ENCODE data around the gene ROBO4. TPM values are rescaled to one million over a fixed set of nuclear protein-coding genes. Genes with fewer than 3 reads are reported as not detected.

ROBO4 gene
- total RNA-seq, 6 experiments from 2014 or later: 3.6 to 18.8 (median 9.0) TPM

DNA sequence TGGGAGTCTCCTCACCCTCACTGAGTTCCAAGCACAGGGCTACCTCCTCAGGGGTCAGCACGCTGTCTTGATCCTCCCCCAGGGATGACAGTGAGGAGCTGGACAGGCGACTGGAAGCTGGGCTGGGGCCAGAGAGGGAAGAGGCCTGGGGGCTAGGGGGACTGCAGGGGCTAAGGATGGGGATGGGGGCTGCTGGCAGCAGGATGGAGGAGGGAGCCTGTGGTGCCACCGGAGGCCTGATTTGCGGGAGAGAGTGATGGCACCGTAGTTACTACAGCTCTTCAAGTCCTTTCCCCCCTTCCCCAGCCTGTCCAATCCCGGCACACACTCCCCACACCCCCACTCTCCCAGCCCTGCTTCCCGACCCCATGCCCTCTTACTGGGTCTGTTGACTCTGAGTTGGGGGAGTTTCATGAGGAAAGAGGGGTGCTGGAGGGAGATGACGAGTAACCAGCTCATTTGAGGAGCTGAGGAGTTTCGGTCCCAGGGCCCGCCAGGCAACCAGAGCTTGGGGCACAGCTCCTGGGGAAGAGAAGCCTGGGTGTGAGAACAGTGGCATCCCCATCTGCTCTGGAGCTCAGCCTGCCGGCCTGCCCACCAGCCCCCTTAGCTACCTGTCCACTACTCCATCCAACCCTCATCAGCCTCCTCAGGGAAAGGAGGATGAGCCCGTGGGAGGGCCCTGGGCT is 10.5 kb downstream of the ROBO4 start:
- Histone ChIP-seq H3K36me3 (no peaks in the 10 kb centered on the region), H3K4me3 (no peak overlapping the region), H3K27ac (no peak overlapping the region), H3K9me3 (no peaks in the 10 kb centered on the region), H3K4me1 (peaks cover 0 to 10% (median 4%) of the 10 kb centered on the region in 4 donors), H3K27me3 (no peaks in the 10 kb centered on the region)
- no peak for TF ChIP-seq POLR2A (IDR thresholded peaks at IDR 0.05)
- TF ChIP-seq, protein P1, sequence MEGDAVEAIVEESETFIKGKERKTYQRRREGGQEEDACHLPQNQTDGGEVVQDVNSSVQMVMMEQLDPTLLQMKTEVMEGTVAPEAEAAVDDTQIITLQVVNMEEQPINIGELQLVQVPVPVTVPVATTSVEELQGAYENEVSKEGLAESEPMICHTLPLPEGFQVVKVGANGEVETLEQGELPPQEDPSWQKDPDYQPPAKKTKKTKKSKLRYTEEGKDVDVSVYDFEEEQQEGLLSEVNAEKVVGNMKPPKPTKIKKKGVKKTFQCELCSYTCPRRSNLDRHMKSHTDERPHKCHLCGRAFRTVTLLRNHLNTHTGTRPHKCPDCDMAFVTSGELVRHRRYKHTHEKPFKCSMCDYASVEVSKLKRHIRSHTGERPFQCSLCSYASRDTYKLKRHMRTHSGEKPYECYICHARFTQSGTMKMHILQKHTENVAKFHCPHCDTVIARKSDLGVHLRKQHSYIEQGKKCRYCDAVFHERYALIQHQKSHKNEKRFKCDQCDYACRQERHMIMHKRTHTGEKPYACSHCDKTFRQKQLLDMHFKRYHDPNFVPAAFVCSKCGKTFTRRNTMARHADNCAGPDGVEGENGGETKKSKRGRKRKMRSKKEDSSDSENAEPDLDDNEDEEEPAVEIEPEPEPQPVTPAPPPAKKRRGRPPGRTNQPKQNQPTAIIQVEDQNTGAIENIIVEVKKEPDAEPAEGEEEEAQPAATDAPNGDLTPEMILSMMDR (IDR thresholded peaks at IDR 0.05): no peak
- intact Hi-C loops (cut with DNase I): no loop called here
- ATAC-seq (no peak), DNase-seq (no peak)
- WGBS (ENCODE audit: insufficient coverage, low coverage, low lambda C conversion rate, missing lambda C conversion rate): 40% methylated on average over 1 of the region's 12 CpGs

DNA sequence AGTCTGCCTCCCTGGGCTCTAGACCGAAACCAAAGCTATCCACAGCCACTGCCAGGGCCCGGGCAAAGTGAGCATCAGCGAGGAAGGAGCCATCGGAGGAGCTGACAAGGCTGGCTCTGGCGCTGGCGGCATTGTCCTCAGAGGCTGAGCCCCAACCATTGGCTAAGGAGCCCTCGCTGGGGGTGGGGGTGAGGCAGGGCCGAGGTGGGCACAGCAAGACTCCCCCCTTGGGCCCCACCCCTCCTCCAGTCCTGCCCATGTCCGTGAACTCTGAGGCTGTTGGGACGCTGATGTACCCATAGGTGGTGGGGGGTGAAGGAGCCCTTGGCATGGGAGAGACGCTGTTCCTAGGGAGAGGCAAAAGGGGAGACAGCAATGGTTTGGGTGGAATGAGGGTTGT is 11.2 kb downstream of the ROBO4 start:
- peaks cover 0 to 14% (median 6%) of the 10 kb centered on the region in 4 donors for H3K4me1 ChIP-seq
- H3K9me3 ChIP-seq: no peaks in the 10 kb centered on the region
- no peaks in the 10 kb centered on the region for H3K27me3 ChIP-seq
- H3K36me3 ChIP-seq: no peaks in the 10 kb centered on the region
- no peak for TF ChIP-seq POLR2A (IDR thresholded peaks at IDR 0.05)
- TF ChIP-seq, protein P1 (IDR thresholded peaks at IDR 0.05): no peak
- intact Hi-C loops (cut with DNase I): no loop called here
- no peak for ATAC-seq
- no peak overlapping the region for H3K27ac ChIP-seq
- WGBS (ENCODE audit: insufficient coverage, low coverage, low lambda C conversion rate, missing lambda C conversion rate): 87% methylated on average over 4 of the region's 11 CpGs
- no peak overlapping the region for H3K4me3 ChIP-seq
- DNase-seq: peak in 1 of 3 donors; percentile 45

DNA sequence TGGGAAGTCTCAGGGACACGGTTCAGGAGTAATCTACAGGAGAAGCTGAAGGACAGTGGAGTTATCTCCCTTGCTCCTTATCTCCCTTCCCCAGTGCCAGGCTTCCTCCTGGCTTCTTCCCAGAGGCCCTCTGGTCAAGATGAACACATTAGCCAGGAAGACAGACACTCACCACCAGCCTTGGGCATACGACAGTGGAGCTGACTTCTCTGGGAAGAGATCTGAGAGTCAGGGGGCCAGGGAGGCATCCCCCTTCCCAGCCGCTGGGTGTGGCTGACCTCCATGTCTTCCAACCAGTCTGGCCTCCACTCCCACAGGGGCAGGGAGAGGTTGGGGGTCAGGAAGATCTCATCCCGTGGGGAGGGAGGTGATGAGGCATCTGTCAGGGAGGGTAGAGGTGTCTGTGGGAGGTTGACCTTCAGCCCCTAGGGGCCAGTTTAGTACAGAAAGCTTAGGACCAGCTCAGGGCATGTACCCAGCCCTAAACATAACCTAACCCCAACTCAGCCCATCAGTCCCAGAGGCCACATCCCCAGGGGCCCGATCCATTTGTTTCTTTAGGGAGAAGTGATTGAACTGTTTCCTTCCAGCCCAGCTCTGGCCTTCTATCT is 12.7 kb downstream of the ROBO4 start:
- no peak overlapping the region for H3K27ac ChIP-seq

DNA sequence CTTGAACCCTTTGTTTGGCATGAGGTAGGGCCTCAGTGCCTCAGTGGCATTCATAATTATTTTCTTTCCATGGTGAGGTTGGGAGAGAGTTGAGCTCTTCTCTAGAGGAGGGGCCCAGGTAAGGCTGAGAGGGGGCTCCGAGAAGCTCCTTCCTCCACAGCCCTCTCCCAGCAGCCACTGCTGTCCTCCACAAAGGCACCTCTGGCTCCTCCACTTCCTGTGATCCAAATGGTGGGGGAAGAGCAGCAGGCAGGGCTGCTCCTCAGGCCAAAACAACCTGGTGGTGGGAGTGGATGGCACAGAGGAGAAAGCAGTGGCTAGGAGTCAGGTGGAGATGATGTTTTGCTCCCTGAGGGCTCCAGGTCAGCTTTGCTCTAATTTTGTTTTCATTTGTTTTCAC is 13.3 kb downstream of the ROBO4 start:
- WGBS (ENCODE audit: insufficient coverage, low coverage, low lambda C conversion rate, missing lambda C conversion rate): no CpG with 5 or more reads among the region's 1 CpG
- TF ChIP-seq, protein P1 (IDR thresholded peaks at IDR 0.05): no peak
- TF ChIP-seq POLR2A (IDR thresholded peaks at IDR 0.05): no peak
- ATAC-seq (no peak), DNase-seq (peak in 1 of 3 donors; percentile 12)
- intact Hi-C loops (cut with DNase I): no loop called here
- H3K36me3 ChIP-seq: no peaks in the 10 kb centered on the region
- no peaks in the 10 kb centered on the region for H3K27me3 ChIP-seq
- H3K4me3 ChIP-seq: no peak overlapping the region
- H3K27ac ChIP-seq: no peak overlapping the region
- H3K4me1 ChIP-seq: peaks cover 0 to 14% (median 6%) of the 10 kb centered on the region in 4 donors
- no peaks in the 10 kb centered on the region for H3K9me3 ChIP-seq

More for the DNA sequence above, 12.7 kb downstream of the ROBO4 start:
- intact Hi-C loops (cut with DNase I): no loop called here
- H3K4me3 ChIP-seq: no peak overlapping the region
- H3K27me3 ChIP-seq: no peaks in the 10 kb centered on the region
- H3K4me1 ChIP-seq: peaks cover 0 to 14% (median 6%) of the 10 kb centered on the region in 4 donors
- no peak for ATAC-seq
- no peaks in the 10 kb centered on the region for H3K9me3 ChIP-seq
- TF ChIP-seq, protein P1 (IDR thresholded peaks at IDR 0.05): no peak
- TF ChIP-seq POLR2A (IDR thresholded peaks at IDR 0.05): no peak
- H3K36me3 ChIP-seq: no peaks in the 10 kb centered on the region
- DNase-seq: peak in 2 of 3 donors; percentile 35 to 41
- WGBS (ENCODE audit: insufficient coverage, low coverage, low lambda C conversion rate, missing lambda C conversion rate): 66% methylated on average over 4 of the region's 5 CpGs

All from right lobe of liver (tissue), 6 donors.